NCI-H2227 (cell line): Measurements from ENCODE around the gene KDM5B.

Experiments used
- DNase-seq: peaks from one replicate; lab custom pipeline; 2025; ENCODE audit not compliant: unreplicated experiment; lab: John Stamatoyannopoulos, UW

The KDM5B gene

DNA sequence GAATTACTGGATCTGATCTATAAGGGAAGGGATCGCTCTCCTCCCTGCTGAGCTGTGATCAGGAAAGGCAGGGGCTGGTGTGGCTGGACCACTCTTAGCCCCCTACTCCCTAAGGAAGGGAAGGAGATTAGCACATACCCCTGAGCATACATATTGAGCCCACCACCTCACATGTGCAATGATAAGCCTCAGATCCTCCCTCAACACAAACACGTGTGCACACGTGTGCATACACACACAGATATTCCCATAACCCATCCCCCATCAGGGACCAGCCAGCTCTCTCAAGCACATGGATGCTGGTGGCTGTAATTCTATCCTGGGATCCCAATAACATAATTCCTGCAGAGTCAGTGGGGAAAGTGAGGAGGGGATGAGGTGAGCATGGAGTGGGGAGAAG is 119.1 kb downstream of the KDM5B start:
- no peak for DNase-seq

GRCh38 chr1:202688401-202688800 is 119.8 kb downstream of the KDM5B start:
- no peak for DNase-seq

- no peak for DNase-seq
Measured at GRCh38 chr1:202687798-202688197, 120.4 kb downstream of the KDM5B start.

- no peak for DNase-seq
Measured at GRCh38 chr1:202687370-202687769, 120.9 kb downstream of the KDM5B start.

DNA sequence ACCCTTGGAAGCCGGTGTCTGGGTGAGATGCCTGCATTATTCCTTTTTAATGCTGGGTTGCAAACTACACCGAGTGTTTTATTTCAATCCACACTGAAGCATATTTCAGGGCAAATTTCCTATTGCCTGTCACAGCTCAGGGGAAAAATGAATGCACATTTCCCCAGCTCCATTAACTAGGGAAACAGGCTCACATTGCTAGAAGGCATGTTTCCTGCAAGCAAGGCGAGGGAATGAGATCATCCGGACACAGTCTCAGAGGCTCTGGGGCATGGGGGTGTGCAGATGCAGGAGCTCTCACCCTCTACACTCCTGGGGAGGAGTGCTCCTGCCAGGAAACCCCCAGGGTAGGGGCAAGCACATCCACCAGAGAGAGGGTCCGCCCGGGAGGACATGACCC is 122.6 kb downstream of the KDM5B start:
- DNase-seq = no peak

- DNase-seq = no peak
Measured at GRCh38 chr1:202684716-202685115, 123.5 kb downstream of the KDM5B start.

- DNase-seq = no peak
Measured at GRCh38 chr1:202683029-202683428, 125.2 kb downstream of the KDM5B start.

- DNase-seq = no peak
Measured at GRCh38 chr1:202682477-202682876, 125.7 kb downstream of the KDM5B start.

GRCh38 chr1:202681736-202682420 is 126.3 kb downstream of the KDM5B start:
- no peak for DNase-seq

- DNase-seq = no peak
Measured at GRCh38 chr1:202680586-202681352, 127.5 kb downstream of the KDM5B start.

GRCh38 chr1:202679406-202680177 is 128.6 kb downstream of the KDM5B start:
- no peak for DNase-seq

DNA sequence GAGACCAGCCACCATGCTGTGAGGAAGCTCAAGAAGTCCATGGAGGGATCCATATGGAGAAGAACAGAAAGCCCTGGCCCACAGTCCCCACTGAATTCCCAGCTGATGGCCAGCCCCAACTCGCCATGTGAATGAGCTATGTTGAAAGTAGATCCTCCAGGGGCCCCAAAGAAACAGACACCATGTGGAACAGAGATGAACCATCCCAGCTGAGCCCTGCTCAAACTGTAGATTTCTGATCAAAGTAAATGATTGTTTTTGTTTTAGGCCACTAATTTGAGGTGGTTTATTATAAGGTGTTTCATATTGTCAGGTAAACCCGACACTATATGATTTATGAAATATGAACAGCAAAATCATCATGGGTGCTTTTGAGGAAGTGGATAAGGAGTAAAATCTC is 130.8 kb downstream of the KDM5B start:
- no peak for DNase-seq
